GM19238 (cell line): ENCODE measurements around the gene CFAP74.

Source experiments
- DNase-seq: peaks from one replicate; pipeline ENCODE4 v3.0.0; 2011; ENCODE audit warnings: low spot score; ENCODE audit not compliant: insufficient read length

Gene CFAP74

DNA sequence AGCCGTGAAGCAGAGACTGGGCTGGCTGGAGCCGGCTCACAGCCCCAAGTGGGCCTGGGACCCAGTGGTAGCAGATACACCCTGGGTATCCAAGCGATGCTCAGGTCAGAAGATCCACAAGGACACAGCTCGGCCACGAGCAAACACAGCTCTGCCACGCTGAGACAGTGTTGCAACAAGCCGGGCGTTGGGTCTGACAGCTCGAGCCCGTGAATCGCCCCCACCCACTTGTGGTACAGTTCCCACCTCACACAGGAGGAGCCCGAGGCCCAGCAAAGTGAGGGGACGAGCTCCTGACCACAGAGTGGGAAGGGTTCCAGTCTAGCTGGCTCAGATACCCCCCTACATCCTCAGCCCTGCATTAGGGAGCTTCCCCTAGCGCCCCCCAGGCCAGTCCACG lies 37.7 kb upstream of the CFAP74 start:
- no peak for DNase-seq

- no peak for DNase-seq
Measured at GRCh38 chr1:2039251-2039650, 35.7 kb upstream of the CFAP74 start.

- DNase-seq = no peak
Measured at GRCh38 chr1:2038229-2038628, 34.6 kb upstream of the CFAP74 start.

GRCh38 chr1:2037314-2037979 lies 33.9 kb upstream of the CFAP74 start:
- no peak for DNase-seq

- DNase-seq = no peak
Measured at GRCh38 chr1:2036287-2036686, 32.7 kb upstream of the CFAP74 start.

GRCh38 chr1:2033165-2033564 lies 29.6 kb upstream of the CFAP74 start:
- no peak for DNase-seq

DNA sequence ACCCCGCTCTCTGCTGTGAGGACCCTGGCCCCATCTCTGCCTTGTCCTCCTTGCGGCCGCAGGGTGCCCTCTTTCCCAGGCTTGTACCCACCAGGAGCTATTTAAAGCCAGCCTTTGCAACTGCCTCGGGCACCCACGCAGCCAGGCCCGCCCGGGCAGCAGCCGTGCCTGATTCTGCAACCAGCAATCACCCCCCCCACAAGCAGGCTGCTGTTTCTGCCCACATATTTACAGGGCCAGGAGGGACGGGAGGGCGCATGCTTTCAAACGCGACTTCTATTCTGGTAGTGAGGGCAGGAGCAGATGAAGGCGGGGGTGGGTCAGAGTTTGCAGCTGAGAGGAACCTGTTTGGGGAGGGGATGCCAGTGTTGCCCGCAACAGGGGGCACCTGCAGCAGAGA lies 29.2 kb upstream of the CFAP74 start:
- no peak for DNase-seq

GRCh38 chr1:2031546-2032540 lies 28.3 kb upstream of the CFAP74 start:
- no peak for DNase-seq

DNA sequence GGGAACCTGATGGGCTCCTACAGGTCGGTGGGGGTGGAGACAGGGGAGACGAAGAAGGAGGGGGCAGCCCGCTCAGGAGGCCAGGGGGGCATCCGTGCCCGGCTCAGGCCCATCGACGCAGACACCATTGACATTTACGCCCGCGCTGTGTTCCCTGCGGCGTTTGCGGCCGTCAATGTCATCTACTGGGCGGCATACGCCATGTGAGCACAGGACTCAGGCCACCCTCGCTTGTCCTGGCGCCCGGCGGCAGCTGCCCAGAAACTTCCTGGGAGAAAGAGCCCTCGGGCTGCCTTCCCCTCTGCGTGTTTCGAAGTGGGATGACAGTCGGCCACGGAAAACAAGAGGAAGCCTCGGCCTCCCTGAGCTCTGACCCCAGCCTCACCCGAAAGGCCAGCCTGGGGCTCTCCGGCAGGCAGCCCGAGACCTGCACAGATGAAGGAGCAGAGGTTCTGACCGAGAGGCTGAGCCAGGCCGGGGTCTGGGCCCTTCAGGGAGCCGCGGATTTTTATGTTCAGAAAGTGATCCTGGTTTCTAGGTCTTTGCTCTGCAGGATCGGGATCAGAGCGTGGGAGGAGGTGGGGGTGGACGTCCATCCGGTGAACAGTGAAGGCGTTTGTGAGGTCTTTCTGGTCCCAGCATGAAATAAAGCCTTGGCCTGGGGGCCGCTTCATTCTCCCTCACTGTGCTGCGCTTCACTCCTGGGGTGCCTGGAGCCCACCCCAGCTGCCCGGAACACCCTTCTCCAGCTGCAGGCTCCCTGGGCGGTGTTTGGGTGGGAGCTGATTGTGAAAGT lies 26.7 kb upstream of the CFAP74 start:
- DNase-seq = no peak

DNA sequence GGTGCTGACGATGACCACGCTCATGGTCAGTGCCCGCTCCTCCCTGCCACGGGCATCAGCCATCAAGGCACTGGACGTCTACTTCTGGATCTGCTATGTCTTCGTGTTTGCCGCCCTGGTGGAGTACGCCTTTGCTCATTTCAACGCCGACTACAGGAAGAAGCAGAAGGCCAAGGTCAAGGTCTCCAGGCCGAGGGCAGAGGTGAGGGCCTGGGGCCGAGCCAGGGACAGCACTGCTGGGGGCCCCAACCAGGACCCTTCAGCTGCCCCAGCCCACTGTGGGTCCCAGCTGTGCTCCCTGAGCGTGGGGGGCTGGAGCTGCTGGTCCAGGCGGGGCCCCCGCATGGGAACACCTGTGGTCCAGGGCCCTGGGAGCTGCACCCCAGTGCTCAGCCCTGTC lies 26.0 kb upstream of the CFAP74 start:
- no peak for DNase-seq

DNA sequence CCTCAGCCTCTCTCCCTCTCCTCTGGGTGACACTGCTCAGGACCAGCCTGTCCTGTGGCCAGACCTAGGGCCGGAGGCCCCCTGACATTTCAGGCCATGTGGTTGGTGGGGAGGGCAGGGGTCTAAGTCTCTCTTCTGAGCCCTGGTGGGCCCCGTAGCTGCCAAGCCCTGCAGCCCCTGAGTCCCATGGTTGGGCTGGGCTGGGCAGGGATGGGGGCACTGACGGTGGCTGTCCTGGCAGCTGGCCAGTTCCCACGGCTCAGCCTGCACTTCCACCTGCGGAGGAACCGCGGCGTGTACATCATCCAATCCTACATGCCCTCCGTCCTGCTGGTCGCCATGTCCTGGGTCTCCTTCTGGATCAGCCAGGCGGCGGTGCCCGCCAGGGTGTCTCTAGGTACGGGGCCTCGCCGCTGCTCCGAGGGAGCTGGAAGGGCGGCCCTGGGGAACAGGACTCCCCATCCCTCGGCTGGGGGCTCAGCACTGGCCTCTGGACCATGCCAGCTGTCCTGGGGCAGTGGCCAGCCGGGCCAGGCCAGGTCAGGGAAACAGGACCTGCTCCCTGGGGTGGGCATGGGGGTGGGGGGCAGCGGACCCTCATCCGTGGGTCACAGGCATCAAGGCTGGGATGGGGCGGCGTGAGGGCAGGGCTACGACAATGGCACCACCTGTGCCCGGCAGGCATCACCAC lies 25.4 kb upstream of the CFAP74 start:
- DNase-seq = no peak

- DNase-seq = no peak
Measured at GRCh38 chr1:2027961-2028583, 24.5 kb upstream of the CFAP74 start.

DNA sequence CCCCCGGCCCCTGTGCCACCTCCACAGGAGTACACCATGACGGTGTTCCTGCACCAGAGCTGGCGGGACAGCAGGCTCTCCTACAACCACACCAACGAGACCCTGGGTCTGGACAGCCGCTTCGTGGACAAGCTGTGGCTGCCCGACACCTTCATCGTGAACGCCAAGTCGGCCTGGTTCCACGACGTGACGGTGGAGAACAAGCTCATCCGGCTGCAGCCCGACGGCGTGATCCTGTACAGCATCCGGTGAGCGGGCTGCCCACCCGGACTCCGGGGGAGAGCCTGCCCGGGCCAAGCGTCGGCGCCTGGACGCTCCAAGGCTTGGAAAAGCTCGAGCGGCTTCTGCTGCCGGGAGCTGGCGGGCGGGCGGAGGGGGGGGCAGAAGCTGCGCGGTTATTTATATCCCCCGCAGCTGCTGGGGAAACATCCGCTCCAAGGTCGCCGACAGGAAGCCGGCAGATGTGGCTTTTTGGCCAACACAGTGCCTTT lies 21.9 kb upstream of the CFAP74 start:
- no peak for DNase-seq

GRCh38 chr1:2024887-2025286 lies 21.3 kb upstream of the CFAP74 start:
- DNase-seq = no peak

DNA sequence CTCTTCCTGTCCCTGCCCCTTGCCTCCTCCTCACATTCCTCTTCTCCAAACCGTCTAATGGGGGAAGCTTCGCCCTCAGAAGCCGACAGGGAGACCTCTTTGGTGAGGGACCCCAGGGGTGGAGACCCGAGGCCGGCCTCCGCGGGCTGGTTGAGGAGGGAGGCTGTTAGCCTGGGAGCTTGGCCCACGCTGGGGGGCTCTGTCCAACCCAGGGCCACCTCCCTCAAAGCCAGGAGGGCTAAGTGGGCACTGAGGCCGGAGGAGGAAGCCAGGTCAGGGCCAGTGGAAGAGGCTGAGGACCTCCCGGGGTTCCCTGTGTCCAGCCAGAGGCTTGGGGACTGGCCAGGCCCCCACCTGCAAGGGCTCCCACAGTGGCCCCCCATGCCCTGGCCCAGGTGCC lies 20.9 kb upstream of the CFAP74 start:
- DNase-seq = no peak

DNA sequence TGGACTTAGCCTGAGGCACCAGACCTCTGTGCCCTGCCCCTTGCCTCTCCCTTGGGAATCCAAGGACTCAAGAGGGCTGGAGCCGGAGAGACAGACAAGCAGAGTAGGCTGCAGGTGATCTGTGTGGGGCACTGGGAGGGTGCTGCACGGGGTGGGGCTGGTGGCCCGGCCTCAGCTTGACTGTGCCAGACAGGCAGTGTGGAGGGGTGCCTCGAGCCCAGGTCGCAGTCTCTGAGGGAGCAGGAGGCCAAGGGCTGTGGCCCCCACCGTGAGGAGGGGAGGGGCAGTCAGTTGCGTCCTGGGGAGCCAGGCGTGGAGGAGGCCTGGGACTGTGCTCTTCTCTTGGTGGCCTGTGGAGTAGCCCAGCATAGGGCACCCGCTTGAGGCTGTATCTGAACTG lies 19.6 kb upstream of the CFAP74 start:
- DNase-seq = no peak

DNA sequence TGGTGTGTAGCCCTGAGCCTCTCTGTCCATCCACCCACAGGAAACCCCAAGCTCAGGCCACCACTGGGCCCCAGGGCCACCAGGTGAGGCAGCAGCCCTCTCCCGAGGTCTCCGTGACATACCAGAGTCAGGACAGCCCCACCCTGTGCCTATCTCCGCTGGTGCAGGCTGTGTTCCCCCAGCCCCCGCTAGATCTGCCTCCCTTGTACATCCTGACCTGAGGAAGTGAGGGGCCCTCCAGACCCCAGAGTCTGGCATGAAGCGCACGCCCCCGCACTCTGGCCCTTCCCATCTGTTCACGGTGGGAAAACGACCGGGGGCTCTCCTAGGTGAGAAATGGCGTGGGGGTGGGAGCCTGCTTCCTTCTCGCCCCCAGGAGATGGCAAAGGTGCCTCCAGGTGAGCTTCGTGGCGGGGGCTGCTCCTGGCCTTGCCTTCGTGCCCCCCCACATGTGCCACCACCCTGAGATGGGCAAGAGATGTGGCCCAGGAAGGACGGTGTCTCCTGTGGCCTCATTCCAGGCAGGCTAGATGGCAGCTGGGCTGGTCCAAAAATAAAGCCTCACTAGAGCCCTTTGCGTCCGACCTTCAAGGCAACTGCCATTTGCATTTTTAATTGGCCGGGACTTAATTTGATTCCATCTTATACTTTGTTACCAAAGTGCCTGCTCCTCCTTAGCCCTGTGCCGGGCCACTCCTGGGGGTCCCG lies 18.6 kb upstream of the CFAP74 start:
- no peak for DNase-seq

- no peak for DNase-seq
Measured at GRCh38 chr1:2021550-2021949, 18.0 kb upstream of the CFAP74 start.

- DNase-seq = no peak
Measured at GRCh38 chr1:2020310-2020655, 16.7 kb upstream of the CFAP74 start.
